T-helper 1 cell treated with Interleukin-12 subunit alpha and Interleukin-12 subunit beta and Interleukin-4 antibody, amounts not matched to agents 30 μg/mL and 1 μg/mL, for 36 hours (primary cell): Measurements from ENCODE around the gene MYO3B.

Source experiments
- H3K27ac Mint-ChIP-seq: one replicate; pipeline ENCODE4 v1.8.0; 2021; ENCODE audit warnings: mild to moderate bottlenecking, mixed read lengths
- H3K27me3 Mint-ChIP-seq: one replicate; pipeline ENCODE4 v1.8.0; 2021; ENCODE audit warnings: low read depth, mixed read lengths
- H3K36me3 Mint-ChIP-seq: one replicate; pipeline ENCODE4 v1.8.0; 2021; ENCODE audit warnings: low read depth, mixed read lengths
- H3K4me1 Mint-ChIP-seq: one replicate; pipeline ENCODE4 v1.8.0; 2021; ENCODE audit warnings: low read depth, mixed read lengths
- H3K4me3 Mint-ChIP-seq: one replicate; pipeline ENCODE4 v1.8.0; 2021; ENCODE audit warnings: mild to moderate bottlenecking, moderate library complexity, mixed read lengths
- H3K9me3 Mint-ChIP-seq: one replicate; pipeline ENCODE4 v1.8.0; 2021; ENCODE audit warnings: mixed read lengths

MYO3B gene

GRCh38 chr2:170434900-170435621 is 257.1 kb downstream of the MYO3B start:
- Mint-ChIP-seq H3K4me3 (no peak overlapping the region), H3K9me3 (no peaks in the 10 kb centered on the region), H3K36me3 (no peaks in the 10 kb centered on the region), H3K27ac (no peak overlapping the region), H3K27me3 (peaks cover 49% of the 10 kb centered on the region), H3K4me1 (peaks cover 9% of the 10 kb centered on the region)

- Mint-ChIP-seq H3K4me1 (peaks cover 9% of the 10 kb centered on the region), H3K27me3 (peaks cover 39% of the 10 kb centered on the region), H3K27ac (no peak overlapping the region), H3K4me3 (no peak overlapping the region), H3K36me3 (no peaks in the 10 kb centered on the region), H3K9me3 (no peaks in the 10 kb centered on the region)
These were observed 258.4 kb downstream of the MYO3B start for GRCh38 chr2:170436077-170436943.

- peaks cover 5% of the 10 kb centered on the region for H3K9me3 Mint-ChIP-seq
- no peaks in the 10 kb centered on the region for H3K4me1 Mint-ChIP-seq
- H3K36me3 Mint-ChIP-seq, result no peaks in the 10 kb centered on the region
- H3K27ac Mint-ChIP-seq, result no peak overlapping the region
- H3K27me3 Mint-ChIP-seq, result peaks cover 5% of the 10 kb centered on the region
- no peak overlapping the region for H3K4me3 Mint-ChIP-seq
These were observed 268.1 kb downstream of the MYO3B start for GRCh38 chr2:170446078-170446477.

GRCh38 chr2:170449034-170449433 is 271.1 kb downstream of the MYO3B start:
- Mint-ChIP-seq H3K27ac (no peak overlapping the region), H3K4me3 (no peak overlapping the region), H3K9me3 (peaks cover 5% of the 10 kb centered on the region)

GRCh38 chr2:170454471-170455372 is 276.8 kb downstream of the MYO3B start:
- peaks cover 2% of the 10 kb centered on the region for H3K4me1 Mint-ChIP-seq
- no peaks in the 10 kb centered on the region for H3K36me3 Mint-ChIP-seq
- H3K27ac Mint-ChIP-seq, result no peak overlapping the region
- no peak overlapping the region for H3K4me3 Mint-ChIP-seq
- no peaks in the 10 kb centered on the region for H3K27me3 Mint-ChIP-seq
- no peaks in the 10 kb centered on the region for H3K9me3 Mint-ChIP-seq

More at GRCh38 chr2:170449034-170449433, 271.1 kb downstream of the MYO3B start:
- Mint-ChIP-seq H3K36me3 (no peaks in the 10 kb centered on the region), H3K4me1 (no peaks in the 10 kb centered on the region), H3K27me3 (peaks cover 5% of the 10 kb centered on the region)

GRCh38 chr2:170455617-170456426 is 277.9 kb downstream of the MYO3B start:
- Mint-ChIP-seq H3K4me1 (peaks cover 2% of the 10 kb centered on the region), H3K4me3 (no peak overlapping the region), H3K27me3 (no peaks in the 10 kb centered on the region), H3K9me3 (no peaks in the 10 kb centered on the region), H3K36me3 (no peaks in the 10 kb centered on the region), H3K27ac (no peak overlapping the region)

- Mint-ChIP-seq H3K4me1 (peaks cover 2% of the 10 kb centered on the region), H3K27ac (no peak overlapping the region), H3K36me3 (no peaks in the 10 kb centered on the region), H3K4me3 (no peak overlapping the region), H3K9me3 (no peaks in the 10 kb centered on the region), H3K27me3 (no peaks in the 10 kb centered on the region)
These were observed 279.0 kb downstream of the MYO3B start for GRCh38 chr2:170456914-170457313.

GRCh38 chr2:170457742-170458141 is 279.8 kb downstream of the MYO3B start:
- Mint-ChIP-seq H3K27me3 (no peaks in the 10 kb centered on the region), H3K27ac (no peak overlapping the region), H3K4me1 (peaks cover 2% of the 10 kb centered on the region), H3K36me3 (no peaks in the 10 kb centered on the region), H3K9me3 (no peaks in the 10 kb centered on the region), H3K4me3 (no peak overlapping the region)

GRCh38 chr2:170461889-170462288 is 283.9 kb downstream of the MYO3B start:
- no peaks in the 10 kb centered on the region for H3K4me1 Mint-ChIP-seq
- no peak overlapping the region for H3K4me3 Mint-ChIP-seq
- H3K27me3 Mint-ChIP-seq, result no peaks in the 10 kb centered on the region
- no peaks in the 10 kb centered on the region for H3K36me3 Mint-ChIP-seq
- no peak overlapping the region for H3K27ac Mint-ChIP-seq
- H3K9me3 Mint-ChIP-seq, result no peaks in the 10 kb centered on the region

- Mint-ChIP-seq H3K4me1 (no peaks in the 10 kb centered on the region), H3K9me3 (no peaks in the 10 kb centered on the region), H3K4me3 (no peak overlapping the region), H3K27me3 (no peaks in the 10 kb centered on the region), H3K36me3 (no peaks in the 10 kb centered on the region), H3K27ac (no peak overlapping the region)
These were observed 284.7 kb downstream of the MYO3B start for GRCh38 chr2:170462433-170463205.

GRCh38 chr2:170463206-170463537 is 285.2 kb downstream of the MYO3B start:
- Mint-ChIP-seq H3K9me3 (no peaks in the 10 kb centered on the region), H3K4me1 (no peaks in the 10 kb centered on the region), H3K36me3 (no peaks in the 10 kb centered on the region), H3K4me3 (no peak overlapping the region), H3K27me3 (no peaks in the 10 kb centered on the region), H3K27ac (no peak overlapping the region)

- Mint-ChIP-seq H3K4me3 (no peak overlapping the region), H3K4me1 (no peaks in the 10 kb centered on the region), H3K27ac (no peak overlapping the region)
These were observed 286.3 kb downstream of the MYO3B start for GRCh38 chr2:170464268-170464667.

GRCh38 chr2:170465241-170465640 is 287.3 kb downstream of the MYO3B start:
- H3K36me3 Mint-ChIP-seq, result no peaks in the 10 kb centered on the region
- no peaks in the 10 kb centered on the region for H3K27me3 Mint-ChIP-seq
- no peak overlapping the region for H3K27ac Mint-ChIP-seq
- no peaks in the 10 kb centered on the region for H3K9me3 Mint-ChIP-seq
- no peaks in the 10 kb centered on the region for H3K4me1 Mint-ChIP-seq
- H3K4me3 Mint-ChIP-seq, result no peak overlapping the region

More at GRCh38 chr2:170464268-170464667, 286.3 kb downstream of the MYO3B start:
- Mint-ChIP-seq H3K36me3 (no peaks in the 10 kb centered on the region), H3K9me3 (no peaks in the 10 kb centered on the region), H3K27me3 (no peaks in the 10 kb centered on the region)
